Neural cell (in vitro differentiated cells): Measurements from ENCODE around the gene CTLA4. TPM values are rescaled to one million over a fixed set of nuclear protein-coding genes. Genes with fewer than 3 reads are reported as not detected.

Experiments used
- H2AFZ ChIP-seq: fragments of 200-600, 300-800 bp; sonication (generic), shearing (Covaris generic); 2 replicates; pipeline ENCODE4 v1.6.0; 2014; ENCODE audit warnings: low read depth, mild to moderate bottlenecking, antibody characterized with exemption, low read length, moderate library complexity
- H3F3A ChIP-seq: fragments of 200-600 bp; shearing (Covaris generic); 2 replicates; pipeline ENCODE4 v1.6.1; 2016; ENCODE audit warnings: mild to moderate bottlenecking, moderate library complexity, mixed read lengths, antibody characterized with exemption, low read length; ENCODE audit not compliant: insufficient read depth, poor library complexity, severe bottlenecking
- H3K27ac ChIP-seq: fragments of 200-600, 300-800 bp; sonication (generic), shearing (Covaris generic); 2 replicates; pipeline ENCODE4 v1.5.1; 2014; ENCODE audit warnings: mild to moderate bottlenecking, low read length, moderate library complexity
- H3K27me3 ChIP-seq: fragments of 300-800, 200-600 bp; sonication (generic), shearing (Covaris generic); 2 replicates; pipeline ENCODE4 v1.6.0; 2014; ENCODE audit warnings: mild to moderate bottlenecking, low read depth, low read length, moderate library complexity; ENCODE audit not compliant: insufficient read depth
- H3K36me3 ChIP-seq: fragments of 300-800, 200-600 bp; sonication (generic), shearing (Covaris generic); 2 replicates; pipeline ENCODE4 v1.5.1; 2014; ENCODE audit warnings: mild to moderate bottlenecking, antibody characterized with exemption, low read length, moderate library complexity; ENCODE audit not compliant: insufficient read depth
- H3K4me2 ChIP-seq: fragments of 300-800, 200-600 bp; sonication (generic), shearing (Covaris generic); 2 replicates; pipeline ENCODE4 v1.6.0; 2014; ENCODE audit warnings: mild to moderate bottlenecking, low read length
- H3K4me3 ChIP-seq: fragments of 300-800, 200-600 bp; sonication (generic), shearing (Covaris generic); 2 replicates; pipeline ENCODE4 v1.5.1; 2014; ENCODE audit warnings: mild to moderate bottlenecking, low read length, moderate library complexity
- H3K79me2 ChIP-seq: fragments of 200-600 bp; shearing (Covaris generic); replicated peaks from 2 replicates; pipeline ENCODE4 v1.6.0; 2014; ENCODE audit warnings: mild to moderate bottlenecking, low read length, moderate library complexity; ENCODE audit not compliant: insufficient read depth
- H3K9ac ChIP-seq: fragments of 300-800, 200-600 bp; sonication (generic), shearing (Covaris generic); 2 replicates; pipeline ENCODE4 v1.6.1; 2016; ENCODE audit warnings: mild to moderate bottlenecking, low read length, mixed read lengths
- H3K9me2 ChIP-seq: fragments of 200-600 bp; shearing (Covaris generic); 2 replicates; pipeline ENCODE4 v1.6.1; 2016; ENCODE audit warnings: mild to moderate bottlenecking, low read length, mixed read lengths; ENCODE audit not compliant: insufficient read depth
- H3K9me3 ChIP-seq: fragments of 200-600, 300-800 bp; sonication (generic), shearing (Covaris generic); 2 replicates; pipeline ENCODE4 v1.6.1; 2016; ENCODE audit warnings: mild to moderate bottlenecking, mixed run types, low read length, moderate library complexity, mixed read lengths
- H4K20me1 ChIP-seq: fragments of 200-600 bp; shearing (Covaris generic); 2 replicates; pipeline ENCODE4 v1.6.1; 2016; ENCODE audit warnings: mild to moderate bottlenecking, mixed run types; ENCODE audit not compliant: insufficient read depth
- EP300 ChIP-seq: fragments of 450-650 bp; conservative IDR thresholded peaks from 2 replicates; pipeline ENCODE4 v1.6.1; 2014; ENCODE audit warnings: antibody characterized with exemption, mild to moderate bottlenecking, moderate library complexity; ENCODE audit not compliant: poor library complexity, severe bottlenecking
- EZH2 ChIP-seq: fragments of 200-600, 300-800 bp; shearing (Covaris generic), sonication (generic); IDR thresholded peaks from 2 replicates; pipeline ENCODE4 v1.6.1; 2014; ENCODE audit warnings: antibody characterized with exemption, low read length, borderline replicate concordance, mild to moderate bottlenecking; ENCODE audit not compliant: insufficient read depth, poor library complexity, severe bottlenecking
- MXI1 ChIP-seq: fragments of 450-650 bp; conservative IDR thresholded peaks from 2 replicates; pipeline ENCODE4 v1.6.1; 2014; ENCODE audit warnings: antibody characterized with exemption, mild to moderate bottlenecking; ENCODE audit not compliant: poor library complexity, severe bottlenecking
- POLR2AphosphoS5 ChIP-seq: IDR thresholded peaks from 2 replicates; pipeline ENCODE4 v1.6.1; 2012
- RAD21 ChIP-seq: fragments of 450-650 bp; conservative IDR thresholded peaks from 2 replicates; pipeline ENCODE4 v1.6.1; 2014; ENCODE audit warnings: antibody characterized with exemption, mild to moderate bottlenecking, moderate library complexity
- REST ChIP-seq: IDR thresholded peaks from 2 replicates; pipeline ENCODE4 v1.6.1; 2012; ENCODE audit warnings: borderline replicate concordance
- SMC3 ChIP-seq: fragments of 450-650 bp; conservative IDR thresholded peaks from 2 replicates; pipeline ENCODE4 v1.6.1; 2014; ENCODE audit warnings: antibody characterized with exemption, mild to moderate bottlenecking, moderate library complexity; ENCODE audit not compliant: poor library complexity
- TAF1 ChIP-seq: IDR thresholded peaks from 2 replicates; pipeline ENCODE4 v1.6.1; 2012; ENCODE audit warnings: low read depth
- polyA plus RNA-seq: library from polyadenylated mRNA; depleted of rRNA; stranded (reverse); fragments of >200 nt; gene quantifications from 2 replicates; pipeline ENCODE4 v1.2.3, GENCODE V29; 2014
- TF ChIP-seq, protein P1 (sequence below): fragments of 450-650 bp; IDR thresholded peaks from 2 replicates; pipeline ENCODE4 v1.5.1; 2014; ENCODE audit warnings: antibody characterized with exemption, mild to moderate bottlenecking, moderate library complexity; ENCODE audit not compliant: poor library complexity, severe bottlenecking

Gene CTLA4
- polyA plus RNA-seq, 1 donor from 2014 or later: not detected

- no peak overlapping the region for H3K9ac ChIP-seq
- H3K4me2 ChIP-seq: peak overlapping the region; percentile 20
- peak overlapping the region; percentile 0 for H3K27ac ChIP-seq
- no peak overlapping the region for H2AFZ ChIP-seq
- H4K20me1 ChIP-seq: no peaks in the 10 kb centered on the region
- no peak for TF ChIP-seq EZH2
- TF ChIP-seq TAF1: no peak
- TF ChIP-seq, protein P1, sequence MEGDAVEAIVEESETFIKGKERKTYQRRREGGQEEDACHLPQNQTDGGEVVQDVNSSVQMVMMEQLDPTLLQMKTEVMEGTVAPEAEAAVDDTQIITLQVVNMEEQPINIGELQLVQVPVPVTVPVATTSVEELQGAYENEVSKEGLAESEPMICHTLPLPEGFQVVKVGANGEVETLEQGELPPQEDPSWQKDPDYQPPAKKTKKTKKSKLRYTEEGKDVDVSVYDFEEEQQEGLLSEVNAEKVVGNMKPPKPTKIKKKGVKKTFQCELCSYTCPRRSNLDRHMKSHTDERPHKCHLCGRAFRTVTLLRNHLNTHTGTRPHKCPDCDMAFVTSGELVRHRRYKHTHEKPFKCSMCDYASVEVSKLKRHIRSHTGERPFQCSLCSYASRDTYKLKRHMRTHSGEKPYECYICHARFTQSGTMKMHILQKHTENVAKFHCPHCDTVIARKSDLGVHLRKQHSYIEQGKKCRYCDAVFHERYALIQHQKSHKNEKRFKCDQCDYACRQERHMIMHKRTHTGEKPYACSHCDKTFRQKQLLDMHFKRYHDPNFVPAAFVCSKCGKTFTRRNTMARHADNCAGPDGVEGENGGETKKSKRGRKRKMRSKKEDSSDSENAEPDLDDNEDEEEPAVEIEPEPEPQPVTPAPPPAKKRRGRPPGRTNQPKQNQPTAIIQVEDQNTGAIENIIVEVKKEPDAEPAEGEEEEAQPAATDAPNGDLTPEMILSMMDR: no peak
- TF ChIP-seq RAD21: no peak
- TF ChIP-seq MXI1: no peak
- no peak for TF ChIP-seq REST
- peak; percentile 4 for TF ChIP-seq EP300
- TF ChIP-seq SMC3: no peak
- H3F3A ChIP-seq: peaks cover 5% of the 10 kb centered on the region
- peak overlapping the region; percentile 32 for H3K4me3 ChIP-seq
- H3K79me2 ChIP-seq: no peaks in the 10 kb centered on the region
- H3K27me3 ChIP-seq: no peaks in the 10 kb centered on the region
- no peaks in the 10 kb centered on the region for H3K9me2 ChIP-seq
- no peaks in the 10 kb centered on the region for H3K36me3 ChIP-seq
- H3K9me3 ChIP-seq: no peaks in the 10 kb centered on the region
Observed at GRCh38 chr2:203861197-203861596, 6.4 kb upstream of the CTLA4 start.

DNA sequence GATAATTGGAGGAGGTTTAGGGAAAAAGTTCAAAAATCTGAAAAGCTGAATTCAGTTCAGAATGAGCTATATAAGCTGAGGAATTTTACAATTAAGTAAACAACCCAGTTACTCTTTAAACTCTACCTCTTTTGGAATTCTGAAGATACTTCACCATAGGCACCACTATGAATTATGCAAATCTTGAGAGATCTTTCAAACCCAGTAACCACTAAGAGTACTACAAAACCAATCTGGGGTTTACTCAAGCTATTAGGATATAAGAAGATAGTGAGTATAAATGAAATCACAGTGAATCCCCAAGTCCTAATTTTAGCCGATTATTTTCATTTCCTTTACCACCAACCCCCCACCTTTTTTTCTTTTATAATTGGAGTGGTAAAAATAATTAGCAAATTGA lies 6.0 kb upstream of the CTLA4 start:
- Histone ChIP-seq H3K9me3 (no peaks in the 10 kb centered on the region), H3F3A (peaks cover 5% of the 10 kb centered on the region), H3K4me3 (no peak overlapping the region), H3K27me3 (no peaks in the 10 kb centered on the region), H3K27ac (no peak overlapping the region), H3K36me3 (no peaks in the 10 kb centered on the region), H3K79me2 (no peaks in the 10 kb centered on the region), H2AFZ (no peak overlapping the region), H3K9ac (no peak overlapping the region), H3K9me2 (no peaks in the 10 kb centered on the region), H4K20me1 (no peaks in the 10 kb centered on the region), H3K4me2 (no peak overlapping the region)
- TF ChIP-seq RAD21: no peak
- no peak for TF ChIP-seq POLR2AphosphoS5
- TF ChIP-seq TAF1: no peak
- TF ChIP-seq, protein P1: no peak
- TF ChIP-seq MXI1: no peak
- no peak for TF ChIP-seq EZH2
- TF ChIP-seq REST: no peak
- no peak for TF ChIP-seq EP300
- TF ChIP-seq SMC3: no peak
